Activated T-cell treated with anti-CD3 and anti-CD28 coated beads, Interleukin-2, amount 50 U/mL, for 24 hours (primary cell): Measurements from ENCODE around the gene MYF6.

ENCODE experiments used
- DNase-seq: peaks from one replicate; pipeline ENCODE4 v3.0.0-alpha.2; 2020
- H3K27ac Mint-ChIP-seq: 2 replicates; pipeline ENCODE4 v1.8.0; 2020; ENCODE audit warnings: mild to moderate bottlenecking, mixed read lengths
- H3K27me3 Mint-ChIP-seq: 2 replicates; pipeline ENCODE4 v1.8.0; 2020; ENCODE audit warnings: mixed read lengths
- H3K36me3 Mint-ChIP-seq: 2 replicates; pipeline ENCODE4 v1.8.0; 2020; ENCODE audit warnings: low read depth, mixed read lengths
- H3K4me1 Mint-ChIP-seq: 2 replicates; pipeline ENCODE4 v1.8.0; 2020; ENCODE audit warnings: low read depth, mixed read lengths
- H3K4me3 Mint-ChIP-seq: 2 replicates; pipeline ENCODE4 v1.8.0; 2020; ENCODE audit warnings: mild to moderate bottlenecking, moderate library complexity, mixed read lengths
- H3K9me3 Mint-ChIP-seq: 2 replicates; pipeline ENCODE4 v1.8.0; 2020; ENCODE audit warnings: mixed read lengths

The MYF6 gene

DNA sequence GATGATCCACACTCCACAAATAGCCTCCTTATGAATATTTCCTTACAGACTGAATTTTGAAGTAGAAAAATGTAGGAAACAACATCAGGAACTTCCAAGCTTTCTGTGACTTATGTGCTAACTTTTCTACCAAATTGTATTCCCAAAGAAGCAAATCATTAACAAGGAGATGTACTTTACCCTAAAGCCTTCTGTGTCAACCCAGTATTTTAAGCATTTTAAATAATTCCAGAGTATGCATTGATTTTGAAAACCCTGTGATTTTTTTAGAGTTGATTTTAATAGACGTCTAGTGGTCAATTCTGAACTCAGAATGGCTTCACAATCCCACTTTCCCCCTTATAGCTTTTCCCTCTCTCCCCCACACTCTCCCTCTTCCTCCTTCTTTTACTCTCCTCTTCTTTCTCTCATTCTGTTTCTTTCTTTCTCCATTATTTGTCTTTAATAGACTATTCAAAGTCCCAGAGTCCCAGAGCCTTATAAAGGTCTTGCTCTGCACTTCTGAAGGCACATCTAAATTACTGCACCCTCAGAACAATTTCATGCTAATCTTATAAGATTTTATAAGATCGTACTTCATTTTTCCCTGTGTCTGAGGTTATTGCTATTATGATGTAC, 10.1 kb upstream of the MYF6 start:
- Mint-ChIP-seq H3K27ac (no peak overlapping the region), H3K9me3 (peaks cover 6% of the 10 kb centered on the region), H3K4me1 (no peaks in the 10 kb centered on the region), H3K27me3 (no peaks in the 10 kb centered on the region), H3K4me3 (no peak overlapping the region), H3K36me3 (no peaks in the 10 kb centered on the region)
- no peak for DNase-seq

GRCh38 chr12:80698256-80698655, 9.2 kb upstream of the MYF6 start:
- no peak overlapping the region for H3K27ac Mint-ChIP-seq
- H3K27me3 Mint-ChIP-seq, result no peaks in the 10 kb centered on the region
- H3K4me1 Mint-ChIP-seq, result no peaks in the 10 kb centered on the region
- H3K36me3 Mint-ChIP-seq, result no peaks in the 10 kb centered on the region
- DNase-seq, result no peak
- no peak overlapping the region for H3K4me3 Mint-ChIP-seq
- peaks cover 6% of the 10 kb centered on the region for H3K9me3 Mint-ChIP-seq

DNA sequence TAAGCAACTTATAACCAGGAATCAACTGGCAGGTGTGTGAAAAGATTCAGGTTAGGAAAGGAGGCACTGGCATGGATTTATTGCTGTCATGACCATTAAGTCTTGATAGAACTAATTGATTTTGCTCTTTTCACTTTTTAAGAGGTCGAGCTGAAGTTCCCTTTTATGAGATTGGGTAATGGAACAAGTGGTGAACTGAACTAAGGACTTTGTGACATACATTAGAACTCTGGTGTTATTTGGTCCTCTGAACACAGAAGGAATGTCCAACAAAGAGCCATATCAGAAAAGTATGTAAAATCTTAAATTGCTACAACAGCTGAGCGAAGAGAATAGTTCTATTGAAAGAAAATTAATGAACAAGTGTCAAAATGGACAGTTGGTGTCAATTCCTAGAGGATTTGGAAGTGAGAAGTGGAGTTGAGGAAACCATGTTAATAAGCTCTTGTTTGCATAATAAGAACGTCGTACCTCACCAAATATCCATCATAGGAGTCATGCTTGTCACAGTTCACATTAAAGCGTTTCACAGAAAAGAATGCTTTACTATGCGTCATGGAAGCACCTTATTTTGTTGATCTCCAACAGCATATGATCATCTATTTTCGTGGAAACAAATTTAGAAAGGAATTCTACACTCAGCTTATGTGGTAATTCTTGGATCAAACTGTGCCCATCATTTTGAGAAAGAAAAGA, 8.4 kb upstream of the MYF6 start:
- no peak overlapping the region for H3K27ac Mint-ChIP-seq
- H3K4me1 Mint-ChIP-seq, result no peaks in the 10 kb centered on the region
- no peak for DNase-seq
- H3K36me3 Mint-ChIP-seq, result no peaks in the 10 kb centered on the region
- no peak overlapping the region for H3K4me3 Mint-ChIP-seq
- no peaks in the 10 kb centered on the region for H3K27me3 Mint-ChIP-seq
- H3K9me3 Mint-ChIP-seq, result peaks cover 6% of the 10 kb centered on the region

DNA sequence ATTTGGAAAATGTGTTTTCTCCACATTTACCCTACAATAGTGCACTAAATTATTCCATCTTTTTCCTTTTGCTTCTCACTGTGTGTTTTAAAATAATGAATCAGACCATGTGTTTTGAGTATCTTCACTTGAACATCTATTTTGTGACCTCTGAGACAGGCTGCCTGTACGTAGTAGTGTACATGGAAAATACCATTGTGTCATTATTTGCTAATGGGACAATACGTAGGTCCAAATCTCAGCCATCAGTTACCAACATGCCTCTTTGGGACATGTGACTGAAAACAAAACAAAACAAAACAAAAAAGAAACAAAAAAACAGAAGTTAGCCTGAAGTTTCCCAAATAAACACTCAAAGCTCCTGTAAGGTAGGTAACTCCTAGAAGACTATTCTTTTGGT, 7.1 kb upstream of the MYF6 start:
- H3K27ac Mint-ChIP-seq, result no peak overlapping the region
- H3K4me3 Mint-ChIP-seq, result no peak overlapping the region
- no peak for DNase-seq
- no peaks in the 10 kb centered on the region for H3K36me3 Mint-ChIP-seq
- H3K9me3 Mint-ChIP-seq, result peaks cover 6% of the 10 kb centered on the region
- H3K27me3 Mint-ChIP-seq, result no peaks in the 10 kb centered on the region
- no peaks in the 10 kb centered on the region for H3K4me1 Mint-ChIP-seq

GRCh38 chr12:80701388-80701787, 6.0 kb upstream of the MYF6 start:
- Mint-ChIP-seq H3K4me1 (no peaks in the 10 kb centered on the region), H3K4me3 (no peak overlapping the region), H3K36me3 (no peaks in the 10 kb centered on the region), H3K9me3 (peaks cover 6% of the 10 kb centered on the region), H3K27ac (no peak overlapping the region), H3K27me3 (no peaks in the 10 kb centered on the region)
- no peak for DNase-seq

- Mint-ChIP-seq H3K36me3 (no peaks in the 10 kb centered on the region), H3K9me3 (peaks cover 6% of the 10 kb centered on the region), H3K27me3 (peaks cover 12% of the 10 kb centered on the region), H3K4me1 (no peaks in the 10 kb centered on the region), H3K4me3 (no peak overlapping the region), H3K27ac (no peak overlapping the region)
- no peak for DNase-seq
Observed at GRCh38 chr12:80702889-80703805, 4.3 kb upstream of the MYF6 start.

DNA sequence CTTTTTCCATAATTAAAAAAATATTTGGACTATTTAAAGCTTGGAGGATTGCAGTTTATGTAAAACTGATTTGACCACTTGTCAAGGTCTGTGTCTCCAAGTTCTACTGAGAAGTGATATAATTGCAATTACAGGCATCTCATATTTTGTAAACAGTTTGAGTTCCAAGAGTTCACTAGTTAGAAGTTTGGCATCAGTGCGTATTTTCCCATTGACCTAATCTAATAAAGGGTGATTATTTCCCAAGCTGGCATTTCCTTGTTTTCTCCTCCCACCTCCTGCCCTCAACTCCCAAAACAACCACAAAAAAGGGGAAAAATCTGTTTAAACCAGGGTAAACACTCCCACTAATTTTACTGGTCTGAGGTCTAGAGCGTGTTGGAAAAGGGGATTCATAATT, 3.0 kb upstream of the MYF6 start:
- peaks cover 23% of the 10 kb centered on the region for H3K27me3 Mint-ChIP-seq
- DNase-seq, result no peak
- no peaks in the 10 kb centered on the region for H3K36me3 Mint-ChIP-seq
- peaks cover 6% of the 10 kb centered on the region for H3K9me3 Mint-ChIP-seq
- no peak overlapping the region for H3K4me3 Mint-ChIP-seq
- no peaks in the 10 kb centered on the region for H3K4me1 Mint-ChIP-seq
- no peak overlapping the region for H3K27ac Mint-ChIP-seq

GRCh38 chr12:80707830-80708258, 410 bp downstream of the MYF6 start:
- H3K36me3 Mint-ChIP-seq, result no peaks in the 10 kb centered on the region
- H3K9me3 Mint-ChIP-seq, result no peaks in the 10 kb centered on the region
- no peak for DNase-seq
- no peaks in the 10 kb centered on the region for H3K4me1 Mint-ChIP-seq
- no peak overlapping the region for H3K27ac Mint-ChIP-seq
- H3K27me3 Mint-ChIP-seq, result peaks cover 41% of the 10 kb centered on the region
- no peak overlapping the region for H3K4me3 Mint-ChIP-seq

GRCh38 chr12:80708259-80708974, 983 bp downstream of the MYF6 start:
- no peak overlapping the region for H3K27ac Mint-ChIP-seq
- no peak for DNase-seq
- no peaks in the 10 kb centered on the region for H3K36me3 Mint-ChIP-seq
- no peaks in the 10 kb centered on the region for H3K9me3 Mint-ChIP-seq
- peaks cover 41% of the 10 kb centered on the region for H3K27me3 Mint-ChIP-seq
- no peaks in the 10 kb centered on the region for H3K4me1 Mint-ChIP-seq
- H3K4me3 Mint-ChIP-seq, result no peak overlapping the region

DNA sequence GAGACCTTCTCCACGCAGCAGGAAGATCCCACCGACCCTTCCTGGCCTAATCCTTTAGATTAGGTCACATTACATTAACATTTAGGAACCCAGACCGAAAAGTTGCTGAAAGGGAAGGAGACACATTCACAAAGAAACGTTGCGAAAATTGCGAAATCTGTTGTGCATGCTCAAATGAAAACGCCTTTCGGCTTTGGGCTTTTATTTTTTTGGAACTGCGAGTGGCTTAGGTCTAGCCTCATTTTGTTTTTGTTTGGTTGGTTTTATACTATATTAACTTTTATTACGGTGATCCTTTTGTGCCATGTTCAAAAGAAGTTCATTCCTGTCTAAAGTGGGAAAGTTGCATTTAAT, 1.5 kb downstream of the MYF6 start:
- Mint-ChIP-seq H3K4me3 (no peak overlapping the region), H3K9me3 (no peaks in the 10 kb centered on the region), H3K27ac (no peak overlapping the region), H3K27me3 (peaks cover 45% of the 10 kb centered on the region), H3K36me3 (no peaks in the 10 kb centered on the region), H3K4me1 (no peaks in the 10 kb centered on the region)
- no peak for DNase-seq

- H3K9me3 Mint-ChIP-seq, result no peaks in the 10 kb centered on the region
- H3K27me3 Mint-ChIP-seq, result peaks cover 56% of the 10 kb centered on the region
- H3K36me3 Mint-ChIP-seq, result no peaks in the 10 kb centered on the region
- H3K27ac Mint-ChIP-seq, result no peak overlapping the region
- no peak overlapping the region for H3K4me3 Mint-ChIP-seq
- no peak for DNase-seq
- no peaks in the 10 kb centered on the region for H3K4me1 Mint-ChIP-seq
Observed at GRCh38 chr12:80709811-80710726, 2.6 kb downstream of the MYF6 start.

DNA sequence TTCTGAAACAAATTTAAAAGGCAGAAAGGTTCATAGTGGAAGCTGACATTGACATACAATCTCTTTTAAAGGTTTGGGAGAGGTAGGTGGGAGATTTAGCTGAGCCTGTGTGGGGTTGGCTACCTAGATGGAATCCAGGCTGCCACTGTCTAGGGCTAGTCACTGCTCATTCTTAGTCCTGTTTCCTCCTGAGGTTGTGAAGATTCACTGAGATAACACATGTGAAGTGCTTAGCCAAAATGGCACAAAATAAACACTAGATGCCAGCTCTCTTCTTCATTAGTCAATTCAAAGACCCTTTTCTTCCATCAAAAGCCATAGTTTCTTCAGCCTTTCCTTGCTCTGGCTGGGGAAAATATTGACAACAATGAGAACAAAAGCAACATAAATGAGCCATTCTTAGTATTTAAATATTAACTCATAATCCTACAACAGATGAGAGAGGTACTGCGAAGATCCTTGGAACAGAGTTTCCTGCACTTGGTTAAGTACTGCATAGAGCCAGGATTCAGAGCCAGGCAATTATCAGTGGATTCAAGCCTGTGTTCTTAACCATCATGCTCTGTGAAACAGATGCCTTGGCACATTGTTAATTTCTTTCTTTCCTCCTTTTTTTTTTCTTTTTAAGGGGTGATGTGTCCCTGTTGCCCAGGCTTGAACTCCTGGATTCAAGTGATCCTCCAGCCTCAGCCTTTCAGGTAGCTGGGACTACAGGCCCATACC, 3.5 kb downstream of the MYF6 start:
- Mint-ChIP-seq H3K36me3 (no peaks in the 10 kb centered on the region), H3K4me1 (no peaks in the 10 kb centered on the region), H3K27me3 (peaks cover 60% of the 10 kb centered on the region), H3K9me3 (no peaks in the 10 kb centered on the region), H3K4me3 (no peak overlapping the region), H3K27ac (no peak overlapping the region)
- no peak for DNase-seq

DNA sequence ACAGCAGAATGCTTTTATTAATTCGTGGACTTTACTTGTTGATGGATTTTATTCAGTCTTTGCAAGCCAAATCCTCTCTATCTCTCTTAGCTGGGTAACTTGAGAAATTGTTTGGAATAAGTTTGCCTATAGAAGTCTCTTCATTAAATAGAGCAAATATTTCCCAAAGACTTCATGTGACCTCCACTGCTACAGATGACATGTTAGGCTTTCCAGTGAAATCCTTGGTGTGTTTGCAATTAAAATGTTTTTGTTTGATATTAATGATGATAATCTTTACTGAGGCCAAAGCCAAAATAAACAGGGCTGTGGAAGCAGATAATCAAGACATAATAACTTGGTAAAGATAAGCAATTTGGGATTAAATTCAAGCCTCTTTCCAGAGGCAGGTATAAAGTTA, 4.4 kb downstream of the MYF6 start:
- no peak for DNase-seq
- Mint-ChIP-seq H3K27me3 (peaks cover 70% of the 10 kb centered on the region), H3K36me3 (no peaks in the 10 kb centered on the region), H3K9me3 (no peaks in the 10 kb centered on the region), H3K4me1 (no peaks in the 10 kb centered on the region), H3K4me3 (no peak overlapping the region), H3K27ac (no peak overlapping the region)
